Endothelial cell of umbilical vein (primary cell): ENCODE data around the gene ERICH3.

Experiments used
- POLR2AphosphoS5 ChIP-seq: IDR thresholded peaks from 2 replicates; pipeline ENCODE4 v1.6.1; 2012; ENCODE audit warnings: low read depth, mild to moderate bottlenecking, control low read depth, low read length, moderate library complexity; ENCODE audit not compliant: insufficient read depth
- TF ChIP-seq, protein P1 (sequence below), 2 donors: IDR thresholded peaks; 1 replicate in 1 of 2; 2 replicates in 1 of 2; pipeline ENCODE4 v1.5.1; 2011; ENCODE audit warnings: low read length in 2 of 2, mild to moderate bottlenecking in 2 of 2, moderate library complexity in 2 of 2, control low read depth in 1 of 2, inconsistent platforms in 1 of 2, low read depth in 1 of 2; ENCODE audit not compliant: insufficient read depth in 1 of 2; ENCODE audit errors: extremely low read depth in 1 of 2

GRCh38 chr1:74591949-74592348, 81.6 kb downstream of the ERICH3 start:
- TF ChIP-seq POLR2AphosphoS5: no peak
- TF ChIP-seq, protein P1, sequence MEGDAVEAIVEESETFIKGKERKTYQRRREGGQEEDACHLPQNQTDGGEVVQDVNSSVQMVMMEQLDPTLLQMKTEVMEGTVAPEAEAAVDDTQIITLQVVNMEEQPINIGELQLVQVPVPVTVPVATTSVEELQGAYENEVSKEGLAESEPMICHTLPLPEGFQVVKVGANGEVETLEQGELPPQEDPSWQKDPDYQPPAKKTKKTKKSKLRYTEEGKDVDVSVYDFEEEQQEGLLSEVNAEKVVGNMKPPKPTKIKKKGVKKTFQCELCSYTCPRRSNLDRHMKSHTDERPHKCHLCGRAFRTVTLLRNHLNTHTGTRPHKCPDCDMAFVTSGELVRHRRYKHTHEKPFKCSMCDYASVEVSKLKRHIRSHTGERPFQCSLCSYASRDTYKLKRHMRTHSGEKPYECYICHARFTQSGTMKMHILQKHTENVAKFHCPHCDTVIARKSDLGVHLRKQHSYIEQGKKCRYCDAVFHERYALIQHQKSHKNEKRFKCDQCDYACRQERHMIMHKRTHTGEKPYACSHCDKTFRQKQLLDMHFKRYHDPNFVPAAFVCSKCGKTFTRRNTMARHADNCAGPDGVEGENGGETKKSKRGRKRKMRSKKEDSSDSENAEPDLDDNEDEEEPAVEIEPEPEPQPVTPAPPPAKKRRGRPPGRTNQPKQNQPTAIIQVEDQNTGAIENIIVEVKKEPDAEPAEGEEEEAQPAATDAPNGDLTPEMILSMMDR (IDR thresholded peaks at IDR 0.05; ENCODE audit: extremely low read depth in 1 of 2, insufficient read depth in 1 of 2, low read depth in 1 of 2, low read length in 2 of 2): no peak
